Glutamatergic neuron (in vitro differentiated cells): ENCODE results near the gene IRAK1. TPM values are rescaled to one million over a fixed set of nuclear protein-coding genes. Genes with fewer than 3 reads are reported as not detected.

Source experiments
- DNase-seq: peaks from one replicate; pipeline ENCODE4 v3.0.0; 2022
- H3K27ac Mint-ChIP-seq: one replicate; pipeline ENCODE4 v1.8.0; 2020; ENCODE audit warnings: mild to moderate bottlenecking, mixed read lengths, inconsistent platforms; ENCODE audit not compliant: unreplicated experiment
- H3K27me3 Mint-ChIP-seq: one replicate; pipeline ENCODE4 v1.8.0; 2020; ENCODE audit warnings: mild to moderate bottlenecking, moderate library complexity, mixed read lengths, inconsistent platforms; ENCODE audit not compliant: unreplicated experiment
- H3K36me3 Mint-ChIP-seq: one replicate; pipeline ENCODE4 v1.8.0; 2020; ENCODE audit warnings: mild to moderate bottlenecking, mixed read lengths, inconsistent platforms; ENCODE audit not compliant: unreplicated experiment
- H3K4me1 Mint-ChIP-seq: one replicate; pipeline ENCODE4 v1.8.0; 2020; ENCODE audit warnings: mild to moderate bottlenecking, low read depth, mixed read lengths, inconsistent platforms; ENCODE audit not compliant: unreplicated experiment
- H3K4me3 Mint-ChIP-seq: one replicate; pipeline ENCODE4 v1.8.0; 2020; ENCODE audit warnings: mild to moderate bottlenecking, mixed read lengths, inconsistent platforms; ENCODE audit not compliant: unreplicated experiment
- H3K9me3 Mint-ChIP-seq: one replicate; pipeline ENCODE4 v1.8.0; 2020; ENCODE audit warnings: mild to moderate bottlenecking, moderate library complexity, mixed read lengths, inconsistent platforms; ENCODE audit not compliant: unreplicated experiment
- CTCF ChIP-seq: fragments of 200-600 bp; sonication (generic); IDR thresholded peaks from one replicate; pipeline ENCODE4 v1.5.0; 2021; ENCODE audit not compliant: partially characterized antibody, unreplicated experiment
- total RNA-seq: library from RNA; stranded (reverse); fragmentation: NEBNext Ultra II Directional; extraction: Animal tissue kit (Norgen Biotek cat#: 25700); gene quantifications from one replicate; pipeline ENCODE4 v1.2.1, GENCODE V29; 2021; ENCODE audit not compliant: unreplicated experiment

The IRAK1 gene
- total RNA-seq, 1 donor from 2014 or later: 60.3 TPM

- Mint-ChIP-seq H3K27ac (peak overlapping the region; percentile 78), H3K27me3 (peaks cover 5% of the 10 kb centered on the region), H3K4me3 (peak overlapping the region; percentile 92), H3K9me3 (peaks cover 7% of the 10 kb centered on the region), H3K36me3 (no peaks in the 10 kb centered on the region), H3K4me1 (peaks cover 18% of the 10 kb centered on the region)
- TF ChIP-seq CTCF: no peak
- no peak for DNase-seq
Measured at GRCh38 chrX:153969125-153969903, 50.4 kb downstream of the IRAK1 start.

DNA sequence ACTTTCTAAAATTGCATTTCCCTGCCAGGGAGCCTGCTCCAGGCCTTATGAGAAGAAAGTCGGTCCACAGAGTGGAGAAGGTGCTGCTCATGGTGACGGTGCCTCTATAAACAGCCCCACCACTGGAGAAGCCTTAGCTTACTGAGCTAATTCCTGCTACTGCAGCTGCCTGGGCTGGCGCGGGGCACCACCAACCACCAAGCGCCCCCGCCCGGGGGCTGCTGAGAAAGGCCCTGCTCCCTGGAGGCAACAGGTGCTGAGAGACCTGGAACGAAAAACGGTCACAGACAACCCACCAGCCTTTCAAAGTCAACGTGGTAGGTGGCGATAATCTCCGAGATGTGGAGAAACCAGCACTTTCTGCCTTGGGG lies 51.0 kb downstream of the IRAK1 start:
- Mint-ChIP-seq H3K4me3 (peak overlapping the region; percentile 92), H3K9me3 (peaks cover 7% of the 10 kb centered on the region), H3K27ac (no peak overlapping the region), H3K4me1 (peaks cover 17% of the 10 kb centered on the region), H3K36me3 (no peaks in the 10 kb centered on the region), H3K27me3 (peaks cover 5% of the 10 kb centered on the region)
- no peak for TF ChIP-seq CTCF
- no peak for DNase-seq

- DNase-seq: no peak
- Mint-ChIP-seq H3K27ac (peak overlapping the region; percentile 71), H3K4me1 (peaks cover 17% of the 10 kb centered on the region), H3K36me3 (no peaks in the 10 kb centered on the region), H3K27me3 (peaks cover 5% of the 10 kb centered on the region), H3K9me3 (peaks cover 7% of the 10 kb centered on the region), H3K4me3 (peak overlapping the region; percentile 92)
- TF ChIP-seq CTCF: no peak
Measured at GRCh38 chrX:153968255-153968654, 51.4 kb downstream of the IRAK1 start.

DNA sequence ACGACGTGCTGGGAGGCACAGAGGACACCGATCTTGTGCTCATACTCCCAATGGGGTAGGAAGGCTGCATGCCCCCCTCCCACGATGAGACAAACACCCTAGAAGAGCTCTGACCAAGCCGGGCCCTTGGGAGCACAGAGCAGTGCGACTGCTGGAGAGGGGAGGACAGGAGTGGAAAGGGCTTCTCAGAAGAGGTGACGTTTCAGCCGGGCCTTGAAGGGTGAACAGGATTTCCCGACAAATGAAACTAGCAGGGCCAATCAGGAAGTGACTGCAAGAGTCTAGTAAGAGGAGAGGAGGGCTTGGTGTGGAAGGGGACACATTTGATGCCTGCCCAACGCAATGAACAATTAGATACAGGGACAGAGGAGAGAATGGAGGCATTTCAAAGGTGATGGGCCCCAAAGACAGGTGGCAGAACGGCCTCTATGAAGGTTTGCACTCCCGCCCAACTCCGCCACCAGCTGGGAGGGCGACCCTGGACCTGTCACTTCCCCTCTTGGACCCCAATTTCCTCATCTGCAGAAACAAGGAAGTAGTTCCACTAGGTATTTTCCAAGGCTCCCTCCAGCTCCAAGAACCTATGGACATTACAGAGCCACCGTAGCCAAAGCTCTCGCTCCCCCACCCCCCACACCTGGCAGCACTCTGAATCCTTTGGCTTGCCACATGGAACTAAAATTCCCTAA lies 52.0 kb downstream of the IRAK1 start:
- Mint-ChIP-seq H3K4me3 (peak overlapping the region; percentile 92), H3K9me3 (peaks cover 6% of the 10 kb centered on the region), H3K4me1 (peaks cover 17% of the 10 kb centered on the region), H3K36me3 (no peaks in the 10 kb centered on the region), H3K27ac (peak overlapping the region; percentile 71), H3K27me3 (peaks cover 2% of the 10 kb centered on the region)
- no peak for DNase-seq
- no peak for TF ChIP-seq CTCF
